ENCODE results near the gene MEGF10.
"Not testable (repeated sequence)": the region's sequence is repeated elsewhere in the genome, so short reads cannot be mapped to it uniquely, and the experiment has no call there.

Gene MEGF10

DNA sequence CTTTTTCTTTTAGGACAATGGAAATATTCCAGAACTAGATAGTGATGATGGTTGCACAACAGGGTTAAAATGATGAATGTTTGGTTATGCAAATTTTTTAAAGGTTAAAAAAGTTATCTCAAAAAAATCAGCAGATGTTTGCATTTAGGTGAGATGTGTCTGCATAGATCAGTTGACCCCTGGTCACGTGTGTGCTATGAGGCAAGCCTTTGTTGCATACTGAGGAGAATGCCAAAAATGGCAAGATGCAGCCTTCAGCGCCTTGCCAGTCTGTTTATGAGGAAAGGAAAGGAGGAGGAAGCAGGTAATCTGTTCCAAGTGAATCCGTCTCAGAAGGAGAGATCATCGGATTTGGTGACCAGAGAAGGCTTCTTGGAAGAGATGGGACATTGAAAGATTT is 11.9 kb downstream of the MEGF10 start:
- no peak overlapping the region for H3K4me3 ChIP-seq (ENCODE audit: low read depth, low read length)
- no peaks in the 10 kb centered on the region for H3K9me3 ChIP-seq (ENCODE audit: control insufficient read depth, insufficient read depth, low read length)
- H3K36me3 ChIP-seq (ENCODE audit: control insufficient read depth, insufficient read depth, low read length): no peaks in the 10 kb centered on the region
- no peaks in the 10 kb centered on the region for H3K27me3 ChIP-seq (ENCODE audit: control insufficient read depth, insufficient read depth, low read length)
- H3K4me1 ChIP-seq (ENCODE audit: control insufficient read depth, insufficient read depth, low read length): peaks cover 34% of the 10 kb centered on the region
- no peak overlapping the region for H3K9ac ChIP-seq (ENCODE audit: low read depth, low read length)

DNA sequence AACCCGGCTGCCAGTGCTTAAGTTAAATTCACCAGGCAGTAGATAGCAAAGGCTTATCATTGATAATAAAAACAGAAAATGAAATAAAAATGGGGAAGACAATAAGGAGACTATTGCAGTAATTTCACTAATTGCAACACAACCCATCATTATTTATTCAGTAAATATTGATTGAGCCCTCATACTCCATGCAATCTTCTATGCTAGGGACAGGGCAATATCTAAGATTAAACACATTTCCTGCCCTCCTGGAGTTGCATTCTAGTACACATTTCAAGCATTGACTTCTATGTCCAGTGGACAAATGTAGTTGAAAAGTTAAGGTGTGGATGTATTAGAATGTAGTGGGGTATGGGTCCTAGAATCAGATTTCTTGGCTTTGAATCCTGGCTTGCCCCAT is 12.8 kb downstream of the MEGF10 start:
- H3K4me3 ChIP-seq (ENCODE audit: low read depth, low read length): no peak overlapping the region
- H3K9me3 ChIP-seq (ENCODE audit: control insufficient read depth, insufficient read depth, low read length): no peaks in the 10 kb centered on the region
- peaks cover 32% of the 10 kb centered on the region for H3K4me1 ChIP-seq (ENCODE audit: control insufficient read depth, insufficient read depth, low read length)
- H3K9ac ChIP-seq (ENCODE audit: low read depth, low read length): no peak overlapping the region
- no peaks in the 10 kb centered on the region for H3K36me3 ChIP-seq (ENCODE audit: control insufficient read depth, insufficient read depth, low read length)
- no peaks in the 10 kb centered on the region for H3K27me3 ChIP-seq (ENCODE audit: control insufficient read depth, insufficient read depth, low read length)

DNA sequence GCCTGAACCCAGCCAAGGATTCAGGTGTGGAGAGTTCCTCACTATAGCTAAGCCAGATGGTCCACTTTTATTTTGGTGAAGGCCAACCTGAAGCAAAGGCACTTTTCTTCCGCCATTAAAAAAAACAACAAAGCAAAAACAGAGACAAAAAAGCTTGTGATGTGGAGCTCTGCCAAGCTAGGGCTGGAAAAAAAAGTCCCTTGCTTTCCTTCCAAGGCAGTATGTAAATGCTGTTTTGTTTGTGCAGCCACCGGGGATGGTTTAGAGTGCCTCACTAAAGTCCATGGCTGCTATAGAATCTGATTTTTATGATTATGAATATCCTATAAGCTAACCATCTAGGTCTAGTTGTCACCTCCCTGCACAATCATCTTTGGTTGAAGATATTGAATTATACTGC is 14.9 kb downstream of the MEGF10 start:
- Histone ChIP-seq H3K9me3 (ENCODE audit: control insufficient read depth, insufficient read depth, low read length) (no peaks in the 10 kb centered on the region), H3K4me3 (ENCODE audit: low read depth, low read length) (no peak overlapping the region), H3K9ac (ENCODE audit: low read depth, low read length) (no peak overlapping the region), H3K4me1 (ENCODE audit: control insufficient read depth, insufficient read depth, low read length) (peaks cover 28% of the 10 kb centered on the region), H3K36me3 (ENCODE audit: control insufficient read depth, insufficient read depth, low read length) (no peaks in the 10 kb centered on the region), H3K27me3 (ENCODE audit: control insufficient read depth, insufficient read depth, low read length) (no peaks in the 10 kb centered on the region)

DNA sequence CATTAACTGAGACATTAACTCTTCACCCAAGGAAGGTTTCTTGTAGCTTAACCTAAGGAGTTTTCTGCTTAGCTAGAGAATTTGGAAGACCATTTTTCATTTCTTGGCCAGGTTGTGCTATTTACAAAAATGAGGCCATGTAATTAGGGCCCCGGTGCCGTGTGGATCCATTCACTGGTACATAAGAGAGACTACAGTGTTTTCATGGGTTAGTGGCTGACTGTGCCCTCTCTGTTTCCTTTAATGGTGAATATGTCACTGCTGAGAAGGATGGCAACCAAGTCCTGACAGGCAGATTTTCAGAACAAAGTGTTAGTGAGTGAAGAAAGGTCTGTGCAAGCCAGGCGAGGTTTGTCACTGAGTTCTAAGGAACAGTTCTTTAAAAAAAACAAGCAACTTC is 15.4 kb downstream of the MEGF10 start:
- H3K4me1 ChIP-seq (ENCODE audit: control insufficient read depth, insufficient read depth, low read length): peaks cover 30% of the 10 kb centered on the region
- H3K9ac ChIP-seq (ENCODE audit: low read depth, low read length): no peak overlapping the region
- H3K4me3 ChIP-seq (ENCODE audit: low read depth, low read length): no peak overlapping the region
- no peaks in the 10 kb centered on the region for H3K9me3 ChIP-seq (ENCODE audit: control insufficient read depth, insufficient read depth, low read length)
- no peaks in the 10 kb centered on the region for H3K36me3 ChIP-seq (ENCODE audit: control insufficient read depth, insufficient read depth, low read length)
- no peaks in the 10 kb centered on the region for H3K27me3 ChIP-seq (ENCODE audit: control insufficient read depth, insufficient read depth, low read length)

DNA sequence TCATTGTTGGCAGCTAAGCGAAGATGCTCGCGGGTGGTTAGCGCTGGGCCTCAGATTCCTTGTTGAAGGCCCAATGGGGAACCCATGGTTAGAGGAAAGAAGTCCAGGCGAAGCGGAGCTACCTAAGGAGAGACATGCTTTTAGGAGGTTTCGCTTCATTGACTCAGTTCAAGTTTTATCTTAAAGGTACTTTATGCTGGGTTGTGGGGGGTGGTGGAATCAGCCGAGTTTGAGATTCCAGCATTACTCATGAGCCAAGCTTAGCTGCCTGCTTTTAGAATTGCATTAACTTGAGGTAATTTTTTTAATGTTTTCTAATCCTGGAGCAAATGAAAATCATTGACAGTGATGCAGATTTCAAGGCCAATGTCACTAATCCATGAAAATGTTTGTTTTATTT is 16.1 kb downstream of the MEGF10 start:
- Histone ChIP-seq H3K4me1 (ENCODE audit: control insufficient read depth, insufficient read depth, low read length) (peaks cover 30% of the 10 kb centered on the region), H3K36me3 (ENCODE audit: control insufficient read depth, insufficient read depth, low read length) (no peaks in the 10 kb centered on the region), H3K27me3 (ENCODE audit: control insufficient read depth, insufficient read depth, low read length) (no peaks in the 10 kb centered on the region), H3K9me3 (ENCODE audit: control insufficient read depth, insufficient read depth, low read length) (no peaks in the 10 kb centered on the region), H3K9ac (ENCODE audit: low read depth, low read length) (no peak overlapping the region), H3K4me3 (ENCODE audit: low read depth, low read length) (no peak overlapping the region)

DNA sequence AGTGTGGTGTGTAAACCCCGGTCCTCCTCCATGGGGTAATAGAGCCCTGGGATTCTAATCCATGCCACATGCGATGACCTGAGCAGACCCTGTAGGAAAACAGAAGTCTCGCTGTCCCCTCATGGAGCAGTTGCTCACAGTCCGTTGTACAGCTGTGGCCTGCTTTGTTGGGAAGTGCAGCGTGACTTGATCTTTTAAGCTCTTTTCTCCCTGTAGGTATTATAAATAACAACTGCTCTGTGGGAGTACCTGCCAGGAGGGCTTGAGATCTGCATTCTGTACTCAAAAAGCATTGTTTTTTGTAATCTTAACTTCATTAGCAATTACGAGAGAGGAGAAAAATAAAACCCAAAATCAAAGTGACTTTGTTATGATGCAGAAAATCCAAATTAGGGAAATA is 17.3 kb downstream of the MEGF10 start:
- Histone ChIP-seq H3K9ac (ENCODE audit: low read depth, low read length) (no peak overlapping the region), H3K4me3 (ENCODE audit: low read depth, low read length) (no peak overlapping the region), H3K4me1 (ENCODE audit: control insufficient read depth, insufficient read depth, low read length) (peaks cover 39% of the 10 kb centered on the region), H3K36me3 (ENCODE audit: control insufficient read depth, insufficient read depth, low read length) (no peaks in the 10 kb centered on the region), H3K27me3 (ENCODE audit: control insufficient read depth, insufficient read depth, low read length) (no peaks in the 10 kb centered on the region), H3K9me3 (ENCODE audit: control insufficient read depth, insufficient read depth, low read length) (no peaks in the 10 kb centered on the region)

DNA sequence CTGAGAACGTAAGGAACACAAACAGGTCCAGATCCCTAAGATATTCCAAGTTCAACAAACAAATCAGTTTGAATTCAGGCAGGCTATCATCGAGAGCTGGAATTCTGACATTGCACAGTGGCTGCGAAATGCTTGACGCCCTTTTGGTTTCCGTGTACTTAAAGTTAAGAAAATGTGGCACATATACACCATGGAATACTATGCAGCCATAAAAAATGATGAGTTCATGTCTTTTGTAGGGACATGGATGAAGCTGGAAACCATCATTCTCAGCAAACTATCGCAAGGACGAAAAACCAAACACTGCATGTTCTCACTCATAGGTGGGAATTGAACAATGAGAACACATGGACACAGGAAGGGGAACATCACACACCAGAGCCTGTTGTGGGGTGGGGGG is 17.7 kb downstream of the MEGF10 start:
- not testable (repeated sequence) for H3K4me3 ChIP-seq (ENCODE audit: low read depth, low read length); H3K9me3 ChIP-seq (ENCODE audit: control insufficient read depth, insufficient read depth, low read length); H3K36me3 ChIP-seq (ENCODE audit: control insufficient read depth, insufficient read depth, low read length); H3K9ac ChIP-seq (ENCODE audit: low read depth, low read length); H3K27me3 ChIP-seq (ENCODE audit: control insufficient read depth, insufficient read depth, low read length)
- H3K4me1 ChIP-seq (ENCODE audit: control insufficient read depth, insufficient read depth, low read length): peaks cover 39% of the 10 kb centered on the region

DNA sequence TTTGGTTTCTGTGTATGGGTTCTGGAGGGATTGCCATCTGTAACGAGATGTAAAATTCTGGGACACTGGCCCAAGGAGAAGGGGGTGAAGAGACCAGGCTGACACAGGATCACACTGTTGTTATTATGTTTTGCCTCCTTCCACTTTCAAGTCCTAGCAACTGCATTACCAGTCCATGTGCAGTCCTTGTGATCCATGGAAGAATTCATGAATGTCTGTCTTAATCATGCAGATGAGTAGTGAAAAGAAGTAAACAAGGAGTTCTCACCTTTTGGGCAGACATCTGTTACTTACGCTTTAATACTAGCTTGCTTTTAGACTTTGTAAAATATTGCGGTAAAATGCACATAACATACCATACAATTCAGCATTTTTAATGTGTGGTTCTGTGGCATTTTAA is 18.3 kb downstream of the MEGF10 start:
- Histone ChIP-seq H3K27me3 (ENCODE audit: control insufficient read depth, insufficient read depth, low read length) (no peaks in the 10 kb centered on the region), H3K9me3 (ENCODE audit: control insufficient read depth, insufficient read depth, low read length) (no peaks in the 10 kb centered on the region)

DNA sequence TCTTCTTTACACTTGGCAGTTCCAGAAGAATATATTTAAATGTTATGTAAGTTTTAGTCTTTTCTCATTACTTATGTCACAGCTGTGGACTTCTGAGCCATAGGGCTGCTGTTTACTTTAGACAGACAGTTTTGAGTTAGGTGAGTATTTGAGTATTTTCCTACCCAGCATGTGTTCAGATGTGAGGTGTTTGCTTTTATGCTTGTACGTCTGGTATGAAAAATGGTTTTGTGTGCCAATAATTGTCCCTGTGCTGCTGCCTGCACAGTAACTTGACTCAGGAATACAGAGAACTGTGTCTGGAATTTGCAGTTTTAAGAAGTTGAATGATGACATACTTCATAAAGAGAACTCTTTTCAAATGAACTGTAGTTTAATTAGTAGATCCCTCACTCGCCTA is 20.8 kb downstream of the MEGF10 start:
- Histone ChIP-seq H3K9ac (ENCODE audit: low read depth, low read length) (no peak overlapping the region), H3K27me3 (ENCODE audit: control insufficient read depth, insufficient read depth, low read length) (no peaks in the 10 kb centered on the region), H3K36me3 (ENCODE audit: control insufficient read depth, insufficient read depth, low read length) (no peaks in the 10 kb centered on the region), H3K4me1 (ENCODE audit: control insufficient read depth, insufficient read depth, low read length) (peaks cover 35% of the 10 kb centered on the region), H3K4me3 (ENCODE audit: low read depth, low read length) (no peak overlapping the region), H3K9me3 (ENCODE audit: control insufficient read depth, insufficient read depth, low read length) (no peaks in the 10 kb centered on the region)

More for the DNA sequence above, 18.3 kb downstream of the MEGF10 start:
- Histone ChIP-seq H3K4me3 (ENCODE audit: low read depth, low read length) (no peak overlapping the region), H3K36me3 (ENCODE audit: control insufficient read depth, insufficient read depth, low read length) (no peaks in the 10 kb centered on the region), H3K4me1 (ENCODE audit: control insufficient read depth, insufficient read depth, low read length) (peaks cover 39% of the 10 kb centered on the region), H3K9ac (ENCODE audit: low read depth, low read length) (no peak overlapping the region)

DNA sequence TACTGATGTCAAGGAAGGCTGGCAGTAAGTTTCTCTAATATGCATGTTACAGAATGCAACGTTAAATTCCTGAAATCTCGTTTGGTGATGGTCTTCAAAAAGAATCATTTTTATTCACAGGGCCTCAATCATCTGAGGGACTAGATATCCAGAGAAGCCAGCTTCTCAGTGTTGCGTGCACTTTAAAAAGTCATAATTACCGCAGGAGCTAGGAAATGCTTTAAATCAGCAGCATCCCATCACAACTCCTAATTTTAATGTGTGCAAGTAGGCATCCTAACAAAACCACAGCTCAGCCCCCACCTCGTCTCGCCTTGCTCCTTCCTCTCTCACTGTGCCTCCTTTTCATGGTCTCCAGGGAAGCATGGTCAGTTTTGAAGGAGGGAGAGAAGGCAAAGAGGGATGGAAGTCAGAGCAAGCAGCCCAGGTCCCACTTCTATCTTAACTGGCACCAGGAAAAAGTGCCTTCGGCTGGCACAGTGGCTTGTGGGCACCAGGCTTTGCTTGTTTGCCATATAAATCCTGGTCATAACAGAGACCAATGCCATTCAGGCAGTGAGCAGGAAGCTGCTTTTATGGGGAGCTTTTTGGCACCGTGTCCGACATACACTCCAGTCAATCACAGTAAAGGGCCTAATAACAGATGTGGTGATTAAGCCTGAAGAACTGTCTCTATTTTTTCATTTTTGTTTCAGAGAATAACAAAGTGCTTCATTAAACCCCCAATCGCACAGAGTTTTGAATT is 21.4 kb downstream of the MEGF10 start:
- Histone ChIP-seq H3K4me1 (ENCODE audit: control insufficient read depth, insufficient read depth, low read length) (peaks cover 29% of the 10 kb centered on the region), H3K36me3 (ENCODE audit: control insufficient read depth, insufficient read depth, low read length) (no peaks in the 10 kb centered on the region)

DNA sequence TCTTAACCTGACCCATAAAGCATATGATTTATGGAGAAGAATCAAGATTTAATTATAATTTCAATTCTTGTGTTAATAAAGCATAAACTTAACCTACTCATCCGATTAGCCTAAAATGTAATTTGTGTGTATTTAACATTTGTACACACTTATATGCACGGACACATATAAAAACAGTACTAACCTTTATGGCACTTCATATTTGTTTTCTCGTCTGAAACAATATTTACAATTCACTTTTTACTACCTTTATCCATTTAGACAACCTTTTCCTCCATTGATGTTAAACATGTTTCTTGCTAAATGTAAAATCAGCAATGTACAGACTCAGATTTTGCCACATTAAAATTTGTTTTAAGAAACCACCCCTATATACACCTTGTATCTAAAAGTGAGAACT is 22.8 kb downstream of the MEGF10 start:
- Histone ChIP-seq H3K27me3 (ENCODE audit: control insufficient read depth, insufficient read depth, low read length) (no peaks in the 10 kb centered on the region), H3K9me3 (ENCODE audit: control insufficient read depth, insufficient read depth, low read length) (no peaks in the 10 kb centered on the region), H3K4me1 (ENCODE audit: control insufficient read depth, insufficient read depth, low read length) (peaks cover 22% of the 10 kb centered on the region), H3K9ac (ENCODE audit: low read depth, low read length) (no peak overlapping the region), H3K4me3 (ENCODE audit: low read depth, low read length) (no peak overlapping the region), H3K36me3 (ENCODE audit: control insufficient read depth, insufficient read depth, low read length) (no peaks in the 10 kb centered on the region)

More for the DNA sequence above, 21.4 kb downstream of the MEGF10 start:
- Histone ChIP-seq H3K27me3 (ENCODE audit: control insufficient read depth, insufficient read depth, low read length) (no peaks in the 10 kb centered on the region), H3K4me3 (ENCODE audit: low read depth, low read length) (no peak overlapping the region), H3K9ac (ENCODE audit: low read depth, low read length) (no peak overlapping the region), H3K9me3 (ENCODE audit: control insufficient read depth, insufficient read depth, low read length) (no peaks in the 10 kb centered on the region)

DNA sequence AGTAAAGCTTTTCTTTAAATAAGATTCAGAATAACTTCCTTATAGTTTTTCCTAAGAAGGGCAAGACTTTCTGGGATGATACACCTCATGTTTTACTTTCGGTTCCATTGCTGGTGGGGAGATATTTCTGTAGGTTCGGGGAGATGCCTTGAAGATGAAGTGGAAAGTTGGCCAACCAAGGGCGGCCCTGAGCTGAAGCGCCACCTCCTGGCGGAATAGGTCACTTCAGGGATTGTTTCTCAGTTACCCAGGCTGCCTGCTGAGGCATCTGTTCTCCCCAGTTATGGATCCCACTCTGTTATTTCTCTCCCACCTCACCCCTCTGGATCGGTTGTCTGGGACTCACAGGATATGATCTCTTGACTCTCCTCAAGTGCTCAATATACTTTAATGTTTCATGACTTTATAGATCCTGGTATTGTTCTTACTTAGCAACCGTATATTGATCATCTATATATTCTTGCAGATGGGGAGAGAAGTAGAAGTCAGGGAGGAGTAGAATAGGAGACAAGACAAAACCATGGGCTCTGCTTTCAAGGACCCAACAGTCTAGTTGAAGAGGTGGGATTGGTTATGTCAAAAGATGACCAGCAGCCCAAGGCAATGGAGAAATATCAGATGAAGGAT is 23.4 kb downstream of the MEGF10 start:
- H3K27me3 ChIP-seq (ENCODE audit: control insufficient read depth, insufficient read depth, low read length): no peaks in the 10 kb centered on the region
- H3K4me3 ChIP-seq (ENCODE audit: low read depth, low read length): no peak overlapping the region
- H3K9ac ChIP-seq (ENCODE audit: low read depth, low read length): no peak overlapping the region
- no peaks in the 10 kb centered on the region for H3K36me3 ChIP-seq (ENCODE audit: control insufficient read depth, insufficient read depth, low read length)
- peaks cover 21% of the 10 kb centered on the region for H3K4me1 ChIP-seq (ENCODE audit: control insufficient read depth, insufficient read depth, low read length)
- H3K9me3 ChIP-seq (ENCODE audit: control insufficient read depth, insufficient read depth, low read length): no peaks in the 10 kb centered on the region
